ENCODE measurements around the gene COLEC11. TPM values are rescaled to one million over a fixed set of nuclear protein-coding genes. Genes with fewer than 3 reads are reported as not detected.

COLEC11 gene
- total and polyA plus RNA-seq, 9 of the 15 experiments (the other 6 are each of a cell fraction or from before 2014, with no cell fraction given), result 0.32 to 4.3 (median 1.8) TPM

- ATAC-seq, result no peak; the same call in 2 of the 3 replicates
- no peak for FAIRE-seq
- 0 out of 4 replicates have a peak overlapping the region, but pooled peaks of 1 of the 2 experiments have one; percentile 77 for H3K9ac ChIP-seq (ENCODE audit: insufficient read depth in 1 of 2, low read depth in 2 of 2, low read length in 2 of 2)
- no peak overlapping the region for H3K4me3 ChIP-seq
- ChIA-PET POLR2A (no interaction called here), CTCF (ENCODE audit: low intra/inter-chr PET ratio) (no interaction called here)
- peaks cover 11 to 36% of the 10 kb centered on the region in 2 experiments for H3K4me1 ChIP-seq (replicated peaks in 1 of 2; ENCODE audit: control insufficient read depth in 2 of 2, insufficient read depth in 2 of 2, low read length in 2 of 2)
- no TSS peak for BruUV-seq (replicated peaks)
- no peaks in the 10 kb centered on the region for H3K79me2 ChIP-seq (ENCODE audit: control insufficient read depth, insufficient read depth, low read length)
- no peak overlapping the region for H3K27ac ChIP-seq (ENCODE audit: extremely low read depth, low read depth, low read length)
- H3K36me3 ChIP-seq (ENCODE audit: control insufficient read depth, insufficient read depth, low read length), result no peaks in the 10 kb centered on the region
- peak overlapping the region; percentile 49; the same call in 1 of the 2 replicates for H2AFZ ChIP-seq (ENCODE audit: low read depth, low read length)
- H3K27me3 ChIP-seq (ENCODE audit: control insufficient read depth in 2 of 2, insufficient read depth in 2 of 2, low read length in 2 of 2), result 0 out of 5 replicates have a peak, but pooled peaks cover 0 to 5% of the 10 kb centered on the region in 2 experiments
- H3K9me3 ChIP-seq (replicated peaks; ENCODE audit: control insufficient read depth, insufficient read depth, low read depth, low read length), result peaks cover 10% of the 10 kb centered on the region
- DNase-seq (ENCODE audit: extremely low read depth in 1 of 4, low spot score in 3 of 4), result no peak
- no peaks in the 10 kb centered on the region for H3K9me1 ChIP-seq (ENCODE audit: control insufficient read depth, insufficient read depth, low read length)
- intact Hi-C loops (cut with micrococcal nuclease), result no loop called here
- no peaks in the 10 kb centered on the region for H4K20me1 ChIP-seq (replicated peaks; ENCODE audit: control insufficient read depth, insufficient read depth, low read length)
- no peak overlapping the region for H3K4me2 ChIP-seq (ENCODE audit: insufficient read depth, low read length)
- in situ Hi-C loops (cut with MboI), result no loop called here
- 50% methylated on average over 19 of the region's 19 CpGs for WGBS (ENCODE audit: insufficient coverage, low coverage, missing lambda C conversion rate)
- TF ChIP-seq JUN (IDR thresholded peaks at IDR 0.05; ENCODE audit: borderline replicate concordance, low read depth, low read length), result no peak
- no peak for TF ChIP-seq JUN (CRISPR knock-in tag; IDR thresholded peaks at IDR 0.05; ENCODE audit: borderline replicate concordance)
- no peak for TF ChIP-seq ATF7 (IDR thresholded peaks at IDR 0.05)
- no peak for TF ChIP-seq KAT8 (IDR thresholded peaks at IDR 0.05; ENCODE audit: low read depth)
- TF ChIP-seq CXXC5 (CRISPR knock-in tag; IDR thresholded peaks at IDR 0.05), result no peak
- no peak for TF ChIP-seq ZNF431 (CRISPR knock-in tag; IDR thresholded peaks at IDR 0.05)
- TF ChIP-seq NR3C1 (CRISPR knock-in tag; IDR thresholded peaks at IDR 0.05), result no peak
- TF ChIP-seq, protein P1, sequence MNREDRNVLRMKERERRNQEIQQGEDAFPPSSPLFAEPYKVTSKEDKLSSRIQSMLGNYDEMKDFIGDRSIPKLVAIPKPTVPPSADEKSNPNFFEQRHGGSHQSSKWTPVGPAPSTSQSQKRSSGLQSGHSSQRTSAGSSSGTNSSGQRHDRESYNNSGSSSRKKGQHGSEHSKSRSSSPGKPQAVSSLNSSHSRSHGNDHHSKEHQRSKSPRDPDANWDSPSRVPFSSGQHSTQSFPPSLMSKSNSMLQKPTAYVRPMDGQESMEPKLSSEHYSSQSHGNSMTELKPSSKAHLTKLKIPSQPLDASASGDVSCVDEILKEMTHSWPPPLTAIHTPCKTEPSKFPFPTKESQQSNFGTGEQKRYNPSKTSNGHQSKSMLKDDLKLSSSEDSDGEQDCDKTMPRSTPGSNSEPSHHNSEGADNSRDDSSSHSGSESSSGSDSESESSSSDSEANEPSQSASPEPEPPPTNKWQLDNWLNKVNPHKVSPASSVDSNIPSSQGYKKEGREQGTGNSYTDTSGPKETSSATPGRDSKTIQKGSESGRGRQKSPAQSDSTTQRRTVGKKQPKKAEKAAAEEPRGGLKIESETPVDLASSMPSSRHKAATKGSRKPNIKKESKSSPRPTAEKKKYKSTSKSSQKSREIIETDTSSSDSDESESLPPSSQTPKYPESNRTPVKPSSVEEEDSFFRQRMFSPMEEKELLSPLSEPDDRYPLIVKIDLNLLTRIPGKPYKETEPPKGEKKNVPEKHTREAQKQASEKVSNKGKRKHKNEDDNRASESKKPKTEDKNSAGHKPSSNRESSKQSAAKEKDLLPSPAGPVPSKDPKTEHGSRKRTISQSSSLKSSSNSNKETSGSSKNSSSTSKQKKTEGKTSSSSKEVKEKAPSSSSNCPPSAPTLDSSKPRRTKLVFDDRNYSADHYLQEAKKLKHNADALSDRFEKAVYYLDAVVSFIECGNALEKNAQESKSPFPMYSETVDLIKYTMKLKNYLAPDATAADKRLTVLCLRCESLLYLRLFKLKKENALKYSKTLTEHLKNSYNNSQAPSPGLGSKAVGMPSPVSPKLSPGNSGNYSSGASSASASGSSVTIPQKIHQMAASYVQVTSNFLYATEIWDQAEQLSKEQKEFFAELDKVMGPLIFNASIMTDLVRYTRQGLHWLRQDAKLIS (CRISPR knock-in tag; IDR thresholded peaks at IDR 0.05), result no peak
- TF ChIP-seq ARID4B (CRISPR knock-in tag; IDR thresholded peaks at IDR 0.05), result no peak
- TF ChIP-seq, protein P2, sequence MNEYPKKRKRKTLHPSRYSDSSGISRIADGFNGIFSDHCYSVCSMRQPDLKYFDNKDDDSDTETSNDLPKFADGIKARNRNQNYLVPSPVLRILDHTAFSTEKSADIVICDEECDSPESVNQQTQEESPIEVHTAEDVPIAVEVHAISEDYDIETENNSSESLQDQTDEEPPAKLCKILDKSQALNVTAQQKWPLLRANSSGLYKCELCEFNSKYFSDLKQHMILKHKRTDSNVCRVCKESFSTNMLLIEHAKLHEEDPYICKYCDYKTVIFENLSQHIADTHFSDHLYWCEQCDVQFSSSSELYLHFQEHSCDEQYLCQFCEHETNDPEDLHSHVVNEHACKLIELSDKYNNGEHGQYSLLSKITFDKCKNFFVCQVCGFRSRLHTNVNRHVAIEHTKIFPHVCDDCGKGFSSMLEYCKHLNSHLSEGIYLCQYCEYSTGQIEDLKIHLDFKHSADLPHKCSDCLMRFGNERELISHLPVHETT (CRISPR knock-in tag; conservative IDR thresholded peaks at IDR 0.05 in 1 of 2, IDR thresholded peaks at IDR 0.05 in 1 of 2), result no peak
- TF ChIP-seq NCOA6 (IDR thresholded peaks at IDR 0.05), result no peak
Observed at GRCh38 chr2:3608373-3609278, 13.7 kb downstream of the COLEC11 start.
